ENCODE measurements around the gene SMARCAL1. TPM values are rescaled to one million over a fixed set of nuclear protein-coding genes. Genes with fewer than 3 reads are reported as not detected.

Gene SMARCAL1
- total RNA-seq, 1 donor from 2014 or later: 23.5 TPM

- no peak for TF ChIP-seq CTCF (conservative IDR thresholded peaks at IDR 0.05; ENCODE audit: low read depth, low read length)
- no peak overlapping the region for H3K4me3 ChIP-seq (ENCODE audit: low read depth, low read length)
- DNase-seq (ENCODE audit: low read depth): no peak
These were observed 38.5 kb downstream of the SMARCAL1 start for GRCh38 chr2:216450784-216451183.

DNA sequence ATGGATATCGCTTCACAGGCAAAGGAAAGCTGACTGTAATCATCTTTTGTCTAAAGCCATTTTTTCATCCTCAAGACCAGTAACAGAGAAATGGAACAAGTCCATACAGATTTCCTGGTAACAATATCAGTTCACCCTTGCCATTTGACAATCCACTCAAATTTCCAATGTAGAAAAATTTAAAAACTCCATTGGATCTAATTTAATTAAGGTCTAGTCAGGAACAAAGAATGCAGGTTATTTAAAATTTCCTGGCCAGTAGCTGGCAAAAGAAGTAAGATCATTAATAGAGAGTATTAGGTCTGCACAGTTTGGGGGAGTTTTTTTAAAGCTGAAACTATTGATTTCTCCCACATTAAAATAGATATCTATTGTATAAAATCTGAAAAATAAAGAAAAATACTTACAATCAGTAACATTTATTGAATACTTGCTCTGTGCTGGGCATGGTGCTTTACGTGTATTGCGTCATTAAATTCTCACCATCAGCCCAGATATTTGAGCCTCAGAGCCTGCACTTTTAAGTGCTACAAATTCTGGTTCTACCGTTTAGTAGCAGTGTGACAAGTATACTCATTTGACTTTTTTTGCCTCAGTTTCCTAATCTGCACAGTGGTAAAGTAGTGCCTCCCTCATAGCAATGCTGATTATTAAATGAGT, 41.8 kb downstream of the SMARCAL1 start:
- DNase-seq (ENCODE audit: low read depth): no peak
- H3K4me3 ChIP-seq (ENCODE audit: low read depth, low read length): no peak overlapping the region
- TF ChIP-seq CTCF (conservative IDR thresholded peaks at IDR 0.05; ENCODE audit: low read depth, low read length): no peak

DNA sequence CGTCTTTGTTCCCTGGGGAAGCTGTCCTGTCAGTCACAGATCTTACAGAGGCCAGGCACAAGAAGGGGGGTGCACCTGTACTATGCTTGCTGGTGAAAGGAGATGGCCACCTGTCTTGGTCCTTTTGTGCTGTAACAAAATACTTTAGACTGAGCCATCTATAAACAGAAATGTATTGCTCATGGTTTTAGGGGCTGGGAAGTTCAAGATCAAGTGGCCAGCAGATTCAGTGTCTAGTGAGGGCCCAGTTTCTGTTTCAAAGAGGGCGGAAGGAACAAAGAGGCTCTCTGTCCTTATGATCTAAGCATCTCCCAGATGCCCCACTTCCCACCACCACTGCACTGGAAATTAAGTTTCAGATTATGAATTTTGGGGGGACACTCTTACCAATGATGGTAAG, 50.9 kb downstream of the SMARCAL1 start:
- H3K4me3 ChIP-seq (ENCODE audit: low read depth, low read length): no peak overlapping the region
- no peak for DNase-seq (ENCODE audit: low read depth)
- no peak for TF ChIP-seq CTCF (conservative IDR thresholded peaks at IDR 0.05; ENCODE audit: low read depth, low read length)

GRCh38 chr2:216464104-216464720, 51.9 kb downstream of the SMARCAL1 start:
- H3K4me3 ChIP-seq (ENCODE audit: low read depth, low read length): no peak overlapping the region
- DNase-seq (ENCODE audit: low read depth): no peak
- TF ChIP-seq CTCF (conservative IDR thresholded peaks at IDR 0.05; ENCODE audit: low read depth, low read length): no peak

DNA sequence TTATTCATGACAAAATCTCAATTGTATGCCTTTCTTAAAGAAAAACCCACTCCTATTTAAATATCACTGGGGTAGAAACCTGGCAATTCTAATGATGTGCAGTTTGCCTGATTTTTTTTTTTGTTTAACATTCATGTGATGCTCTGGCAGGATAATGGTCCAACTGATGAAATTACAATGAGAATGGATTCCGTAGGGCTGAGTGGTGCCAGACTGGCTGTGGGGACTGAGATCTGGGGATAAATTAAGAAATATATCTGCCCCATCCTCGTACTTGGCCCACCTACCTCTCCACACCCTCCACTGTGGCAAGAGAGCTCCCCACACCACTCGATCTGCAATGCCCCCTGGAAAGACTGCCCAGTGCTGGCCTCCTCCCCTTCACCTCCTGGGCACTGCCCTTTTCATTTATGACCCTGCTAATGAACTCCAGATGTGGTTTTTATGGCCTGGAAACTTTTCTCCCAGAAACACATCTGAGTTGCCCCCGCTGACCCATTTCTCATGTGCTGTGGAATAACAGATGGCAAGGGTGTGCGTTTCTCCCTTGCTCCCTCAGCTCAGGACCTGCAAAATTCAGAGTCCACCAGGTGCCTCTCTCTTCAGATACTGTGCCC, 53.4 kb downstream of the SMARCAL1 start:
- DNase-seq (ENCODE audit: low read depth): no peak
- no peak for TF ChIP-seq CTCF (conservative IDR thresholded peaks at IDR 0.05; ENCODE audit: low read depth, low read length)
- H3K4me3 ChIP-seq (ENCODE audit: low read depth, low read length): no peak overlapping the region

DNA sequence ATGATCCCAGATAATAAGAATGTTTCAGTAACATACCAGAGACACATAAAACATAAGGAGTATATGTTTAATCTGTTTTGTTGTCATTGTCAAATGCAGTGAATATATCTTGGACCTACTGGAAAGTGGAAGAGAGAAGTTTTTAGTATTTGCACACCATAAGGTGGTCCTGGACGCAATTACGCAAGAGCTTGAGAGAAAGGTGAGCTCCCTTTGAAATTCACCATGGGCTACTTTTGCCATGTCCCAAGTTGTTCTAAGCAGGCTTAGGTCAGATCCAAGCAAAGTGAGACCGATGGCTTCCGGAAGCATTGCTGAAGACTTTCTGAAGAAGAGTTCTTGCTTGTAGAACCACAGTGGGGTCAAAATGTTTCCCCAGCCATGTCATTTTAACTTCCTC, 55.6 kb downstream of the SMARCAL1 start:
- TF ChIP-seq CTCF (conservative IDR thresholded peaks at IDR 0.05; ENCODE audit: low read depth, low read length): no peak
- no peak overlapping the region for H3K4me3 ChIP-seq (ENCODE audit: low read depth, low read length)
- no peak for DNase-seq (ENCODE audit: low read depth)
